RWPE1 (cell line): Measurements from ENCODE around the gene HIVEP3.
A peak's percentile ranks its signal among the peaks of the same experiment; 100 is the strongest.

Experiments used
- CTCF ChIA-PET: fragments of 350-600 bp; sonication (Branson Sonifier 250); formaldehyde crosslinking; extraction: SDS; loops from one replicate; lab custom pipeline; 2021; lab: Yijun Ruan, JAX
- POLR2A ChIA-PET: fragments of 400-600 bp; formaldehyde crosslinking; extraction: SDS; loops from one replicate; lab custom pipeline; 2020; ENCODE audit warnings: antibody characterized with exemption; ENCODE audit not compliant: low non-redundant PET; lab: Yijun Ruan, JAX
- DNase-seq: peaks from one replicate; pipeline ENCODE4 v3.0.0; 2012; ENCODE audit warnings: low spot score
- H3K27ac ChIP-seq: fragments of 450-650 bp; 2 replicates; pipeline ENCODE4 v1.5.1; 2017
- TF ChIP-seq, protein P1 (sequence below): fragments of 450-650 bp; conservative IDR thresholded peaks from 2 replicates; pipeline ENCODE4 v1.5.1; 2017; ENCODE audit warnings: low read depth, mild to moderate bottlenecking

Gene HIVEP3

DNA sequence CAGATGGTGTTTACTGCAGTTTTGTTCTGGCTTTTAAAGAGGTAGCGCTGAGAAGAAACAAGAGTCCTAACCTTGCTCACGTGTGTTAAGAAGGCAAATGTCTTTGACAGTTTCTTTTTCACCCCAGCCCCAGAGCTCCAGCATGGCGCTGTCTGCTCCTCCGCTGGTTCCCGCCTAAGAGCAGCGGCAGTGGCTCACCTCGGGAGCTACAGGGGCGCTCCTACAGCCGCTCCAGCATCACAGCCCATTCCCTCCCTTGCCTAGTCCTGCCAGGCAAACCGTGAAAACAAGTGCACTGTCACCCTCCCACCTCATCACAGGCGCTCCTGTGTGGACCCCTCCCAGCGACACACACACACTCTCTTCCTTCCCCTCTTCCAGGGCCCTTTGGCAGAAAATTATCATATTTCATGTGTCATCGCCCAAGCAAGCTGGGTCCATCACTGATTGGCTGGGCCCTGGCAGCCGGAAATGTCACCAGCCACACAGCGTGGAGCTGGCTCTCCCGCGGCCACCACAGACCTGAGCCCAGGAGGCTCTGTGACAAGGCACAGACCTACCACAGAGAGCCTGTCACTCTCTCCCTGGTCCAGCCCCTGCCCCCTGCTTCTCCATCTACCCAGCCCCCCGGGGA lies 1.2 kb upstream of the HIVEP3 start:
- POLR2A ChIA-PET: no interaction called here

DNA sequence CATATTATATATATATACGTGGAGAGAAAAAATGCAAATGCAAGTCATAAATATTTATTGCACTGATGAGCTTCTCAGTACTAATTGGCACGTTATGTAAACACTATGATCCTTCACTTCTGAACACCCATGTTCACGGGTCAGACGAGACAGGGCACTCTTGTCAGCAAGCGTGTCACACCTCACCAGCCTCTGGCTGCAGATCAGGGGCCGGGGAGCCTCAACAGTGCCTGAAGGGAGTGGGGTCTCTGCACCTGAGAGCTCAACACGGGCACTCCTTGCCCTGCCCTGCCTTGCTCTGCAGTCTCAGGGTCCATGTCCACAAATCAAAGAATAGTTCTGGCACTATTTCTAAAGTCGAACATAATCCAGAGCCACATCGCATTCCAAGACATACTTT lies 409 bp upstream of the HIVEP3 start:
- ChIA-PET POLR2A (no interaction called here), CTCF (interaction anchor here (0.6 to 0.7 kb wide), 2 partner anchors 494 to 545 kb away, joined by 3 read pairs; no protein-coding TSS in a partner anchor)
- DNase-seq: no peak
- no peak overlapping the region for H3K27ac ChIP-seq
- TF ChIP-seq, protein P1, sequence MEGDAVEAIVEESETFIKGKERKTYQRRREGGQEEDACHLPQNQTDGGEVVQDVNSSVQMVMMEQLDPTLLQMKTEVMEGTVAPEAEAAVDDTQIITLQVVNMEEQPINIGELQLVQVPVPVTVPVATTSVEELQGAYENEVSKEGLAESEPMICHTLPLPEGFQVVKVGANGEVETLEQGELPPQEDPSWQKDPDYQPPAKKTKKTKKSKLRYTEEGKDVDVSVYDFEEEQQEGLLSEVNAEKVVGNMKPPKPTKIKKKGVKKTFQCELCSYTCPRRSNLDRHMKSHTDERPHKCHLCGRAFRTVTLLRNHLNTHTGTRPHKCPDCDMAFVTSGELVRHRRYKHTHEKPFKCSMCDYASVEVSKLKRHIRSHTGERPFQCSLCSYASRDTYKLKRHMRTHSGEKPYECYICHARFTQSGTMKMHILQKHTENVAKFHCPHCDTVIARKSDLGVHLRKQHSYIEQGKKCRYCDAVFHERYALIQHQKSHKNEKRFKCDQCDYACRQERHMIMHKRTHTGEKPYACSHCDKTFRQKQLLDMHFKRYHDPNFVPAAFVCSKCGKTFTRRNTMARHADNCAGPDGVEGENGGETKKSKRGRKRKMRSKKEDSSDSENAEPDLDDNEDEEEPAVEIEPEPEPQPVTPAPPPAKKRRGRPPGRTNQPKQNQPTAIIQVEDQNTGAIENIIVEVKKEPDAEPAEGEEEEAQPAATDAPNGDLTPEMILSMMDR: no peak

More for the DNA sequence above, 1.2 kb upstream of the HIVEP3 start:
- CTCF ChIA-PET: interaction anchor here (0.6 to 0.7 kb wide), 2 partner anchors 198 to 545 kb away, joined by 3 read pairs; no protein-coding TSS in a partner anchor
- no peak overlapping the region for H3K27ac ChIP-seq
- TF ChIP-seq, protein P1: no peak
- DNase-seq: no peak

DNA sequence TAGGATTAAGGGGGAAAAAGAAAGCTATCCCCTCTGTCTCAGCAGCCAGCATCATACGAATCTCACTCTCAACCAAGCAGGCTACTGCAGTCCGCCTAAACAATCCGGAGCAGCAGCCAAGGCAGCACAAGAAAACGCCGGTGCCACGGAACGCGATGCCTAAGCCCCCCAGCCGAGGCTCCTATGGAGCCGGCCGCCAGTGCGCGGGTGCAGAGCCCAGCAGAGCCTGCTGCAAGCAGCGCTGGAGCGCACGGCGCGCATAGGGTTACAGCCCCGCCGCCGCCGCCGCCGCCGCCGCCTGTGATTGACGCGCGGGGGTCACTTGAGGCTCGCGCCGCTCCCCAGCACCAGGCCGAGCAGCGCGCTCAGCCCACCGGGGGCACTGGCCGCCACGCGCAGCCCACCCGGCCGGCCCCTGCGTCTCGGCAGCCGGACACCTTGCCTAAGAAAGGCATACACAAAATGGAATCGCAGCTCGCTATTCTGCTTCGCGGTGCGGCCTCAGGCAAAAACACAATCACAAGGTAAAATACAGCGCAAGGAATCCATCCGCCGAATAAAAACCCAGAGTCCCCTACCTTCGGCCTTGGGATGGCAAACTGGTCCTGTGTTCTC lies 780 bp downstream of the HIVEP3 start:
- peak; percentile 32 for DNase-seq
- POLR2A ChIA-PET: no interaction called here
- CTCF ChIA-PET: no interaction called here

DNA sequence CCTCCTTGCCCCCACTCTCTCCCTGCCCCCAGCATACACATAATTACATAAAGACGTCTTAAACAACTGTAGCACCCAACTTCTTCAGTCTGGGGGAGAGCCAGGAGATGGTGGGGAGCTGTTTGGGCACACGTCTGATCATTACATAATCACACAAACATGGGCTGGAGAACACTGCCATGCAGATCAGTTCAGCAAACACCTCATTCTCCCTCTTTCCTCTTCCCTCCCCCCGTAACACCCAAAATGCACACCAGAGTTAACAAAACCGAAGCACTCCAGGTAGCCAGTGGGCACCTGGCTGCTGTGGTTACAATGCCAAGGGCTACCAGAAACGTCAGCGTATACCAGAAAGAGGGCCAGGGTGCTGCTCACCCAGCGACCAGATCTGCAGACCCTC lies 1.6 kb downstream of the HIVEP3 start:
- no peak for DNase-seq
- TF ChIP-seq, protein P1: no peak
- ChIA-PET POLR2A (no interaction called here), CTCF (interaction anchor here (0.7 kb wide), 1 partner anchor 17 kb away, joined by 3 read pairs; no protein-coding TSS in a partner anchor)
- no peak overlapping the region for H3K27ac ChIP-seq

More for the DNA sequence above, 780 bp downstream of the HIVEP3 start:
- TF ChIP-seq, protein P1: no peak
- no peak overlapping the region for H3K27ac ChIP-seq

DNA sequence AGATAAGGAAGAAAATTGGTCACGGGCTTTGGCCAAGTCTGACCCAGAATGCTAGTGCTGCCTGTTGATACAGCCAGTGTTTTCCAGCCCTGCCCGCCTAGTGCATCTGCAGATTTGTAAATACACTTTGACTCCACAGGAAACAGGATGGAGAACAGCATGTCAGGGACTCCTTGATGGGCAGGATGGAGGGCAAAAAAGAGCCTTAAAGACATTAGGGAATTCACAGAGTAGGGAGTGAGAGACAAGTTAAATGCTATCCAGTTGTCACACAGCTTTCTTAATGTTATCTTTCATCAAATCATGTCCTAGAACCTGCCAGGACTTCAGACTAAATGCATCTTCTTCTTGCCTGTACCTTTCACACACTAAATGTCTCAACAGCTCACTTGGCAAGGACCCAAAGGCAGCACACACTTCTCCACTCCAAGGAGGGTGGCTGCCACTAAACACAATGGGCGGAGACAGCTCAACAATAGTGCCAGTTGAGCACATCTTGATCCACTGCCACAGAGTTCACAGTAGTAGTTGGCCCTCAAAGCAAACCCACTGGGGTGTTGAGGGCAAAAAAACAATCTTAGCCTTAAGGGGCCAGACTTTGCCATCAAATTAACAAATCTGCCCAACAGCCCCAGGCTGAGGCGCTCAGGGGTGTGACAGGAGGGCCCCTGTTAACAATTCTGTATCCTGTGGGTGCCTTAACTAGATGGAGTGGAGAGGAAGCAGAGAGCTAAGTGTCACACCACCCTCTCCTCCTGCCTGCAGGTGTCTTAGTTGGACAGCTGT lies 2.7 kb downstream of the HIVEP3 start:
- ChIA-PET CTCF (interaction anchor here (0.6 kb wide), 2 partner anchors 75 to 129 kb away, joined by 3 to 5 read pairs; no protein-coding TSS in a partner anchor), POLR2A (no interaction called here)
- H3K27ac ChIP-seq: no peak overlapping the region
- TF ChIP-seq, protein P1: no peak
- no peak for DNase-seq

DNA sequence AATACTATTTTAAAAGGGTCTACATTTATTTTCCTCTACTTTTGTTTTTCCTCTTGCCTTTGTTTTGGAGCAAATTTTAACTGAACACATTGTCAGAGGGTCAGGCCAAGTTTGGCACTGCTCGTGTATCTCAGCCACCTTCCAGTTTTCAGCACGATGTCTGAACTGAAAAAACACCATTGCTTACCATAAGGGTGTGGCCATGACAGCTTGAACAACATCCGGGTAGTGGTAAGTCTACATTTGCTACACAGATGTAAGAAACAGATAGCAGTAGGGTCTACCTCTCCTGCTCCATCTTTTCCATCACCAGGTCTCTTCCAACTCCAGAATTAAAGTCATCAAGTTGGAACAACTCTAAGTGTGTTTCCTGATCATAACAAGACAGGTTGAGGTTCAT lies 4.2 kb downstream of the HIVEP3 start:
- ChIA-PET POLR2A (no interaction called here), CTCF (no interaction called here)
- DNase-seq: no peak
- H3K27ac ChIP-seq: no peak overlapping the region
- TF ChIP-seq, protein P1: no peak
